Left lung (tissue), 14 donors: Measurements from ENCODE around the gene ZNF480. TPM values are rescaled to one million over a fixed set of nuclear protein-coding genes. Genes with fewer than 3 reads are reported as not detected.
A peak's percentile ranks its signal among the peaks of the same experiment; 100 is the strongest.
"Not testable (repeated sequence)": the region's sequence is repeated elsewhere in the genome, so short reads cannot be mapped to it uniquely, and the experiment has no call there.

ENCODE experiments used
- ATAC-seq: fragments of 200-7000 bp; cut with Tn5 transposase; one replicate; pipeline ENCODE4 v1.9.1; 2020; ENCODE audit warnings: moderate library complexity
- DNase-seq, 4 donors: peaks; one replicate each; pipeline ENCODE4 v3.0.0-alpha.2; 2013 to 2020
- H3K27ac ChIP-seq, 2 donors: fragments of 200-600 bp; sonication (generic) in 1 of 2; one replicate each; pipeline versions ENCODE4 v1.5.0 to v1.8.0; 2020 to 2021
- H3K27me3 ChIP-seq, 2 donors: fragments of 200-600 bp; sonication (generic) in 1 of 2; one replicate each; pipeline versions ENCODE4 v1.5.0 to v1.8.0; 2020 to 2021
- H3K36me3 ChIP-seq, 2 donors: fragments of 200-600 bp; sonication (generic) in 1 of 2; one replicate each; pipeline versions ENCODE4 v1.5.0 to v1.8.0; 2020 to 2021
- H3K4me1 ChIP-seq, 2 donors: fragments of 200-600 bp; one replicate each; pipeline ENCODE4 v1.8.0; 2021
- H3K4me3 ChIP-seq, 2 donors: fragments of 200-600 bp; sonication (generic) in 1 of 2; one replicate each; pipeline versions ENCODE4 v1.5.0 to v1.8.0; 2020 to 2021; ENCODE audit warnings: mild to moderate bottlenecking in 1 of 2
- H3K9me3 ChIP-seq, 2 donors: fragments of 200-600 bp; sonication (generic) in 1 of 2; one replicate each; pipeline versions ENCODE4 v1.5.0 to v1.8.0; 2020 to 2021
- CTCF ChIP-seq, 2 donors: fragments of 200-600 bp; sonication (generic) in 1 of 2; IDR thresholded peaks; one replicate each; pipeline versions ENCODE4 v1.5.0 to v1.8.0; 2021; ENCODE audit warnings: antibody characterized with exemption in 2 of 2
- intact Hi-C, 2 donors: fragments of 100-400 bp; cut with DNase I; formaldehyde crosslinking; loops; one replicate each; pipeline versions ENCODE4 v1.11.2 to v1.14.2; 2022
- long read RNA-seq, 12 donors: library from polyadenylated mRNA in 2 of 12; unstranded in 2 of 12; transcript quantifications; one replicate each; pipeline ENCODE4 v2.0.0 and lab custom pipeline, GENCODE V29; 2019 to 2026
- polyA plus RNA-seq, 6 donors: library from polyadenylated mRNA; unstranded; fragments of 120-200 nt; gene quantifications; one replicate each; pipeline ENCODE4 v1.2.1, GENCODE V29; 2013; ENCODE audit not compliant: insufficient read length in 6 of 6
- total RNA-seq, 2 donors: library from RNA; stranded (reverse); fragmentation: NEBNext Ultra II Directional; extraction: Animal tissue kit (Norgen Biotek cat#: 25700); gene quantifications; one replicate each; pipeline ENCODE4 v1.2.1, GENCODE V29; 2021
- donor health status: DM: no; HTN: yes; CAD: no.
- donor health status: DM: no; HTN: no; CAD: no.

ZNF480 gene
- total RNA-seq (10 to 100 TPM; 10.7 to 12.1 TPM), polyA plus RNA-seq (10 to 100 TPM; 13.4 to 15.2 (median 14.3) TPM)
- long read RNA-seq, donor 1, full-length matches to known transcripts, result 4 of 4 reads
- long read RNA-seq, donor 1, partial matches to known transcripts, result 0 of 4 reads
- long read RNA-seq, donor 1, other reads (novel, unspliced or antisense), result 0 of 4 reads
- long read RNA-seq, donor 2, full-length matches to known transcripts, result 5 of 5 reads
- long read RNA-seq, donor 2, partial matches to known transcripts, result 0 of 5 reads
- long read RNA-seq, donor 2, other reads (novel, unspliced or antisense), result 0 of 5 reads
- long read RNA-seq, donor 3, partial matches to known transcripts, result 0 of 1 reads
- long read RNA-seq, donor 3, other reads (novel, unspliced or antisense), result 0 of 1 reads
- long read RNA-seq, donor 4, full-length matches to known transcripts, result 2 of 3 reads
- long read RNA-seq, donor 4, partial matches to known transcripts, result 0 of 3 reads
- long read RNA-seq, donor 4, other reads (novel, unspliced or antisense), result 1 of 3 reads
- long read RNA-seq, donor 5, full-length matches to known transcripts, result 1 of 1 reads
- long read RNA-seq, donor 5, partial matches to known transcripts, result 0 of 1 reads
- long read RNA-seq, donor 5, other reads (novel, unspliced or antisense), result 0 of 1 reads
- long read RNA-seq, donor 6, partial matches to known transcripts, result 7 of 7 reads
- long read RNA-seq, donor 6, other reads (novel, unspliced or antisense), result 0 of 7 reads
- long read RNA-seq, donor 7, result 0 reads
- long read RNA-seq, donor 8, full-length matches to known transcripts, result 3 of 3 reads
- long read RNA-seq, donor 8, partial matches to known transcripts, result 0 of 3 reads
- long read RNA-seq, donor 8, other reads (novel, unspliced or antisense), result 0 of 3 reads
- long read RNA-seq, donor 9, result 0 reads
- long read RNA-seq, donor 10, full-length matches to known transcripts, result 1 of 1 reads
- long read RNA-seq, donor 10, partial matches to known transcripts, result 0 of 1 reads
- long read RNA-seq, donor 10, other reads (novel, unspliced or antisense), result 0 of 1 reads
- long read RNA-seq, donor 11, result 0 reads
- long read RNA-seq, donor 12, full-length matches to known transcripts, result 2 of 2 reads
- long read RNA-seq, donor 12, partial matches to known transcripts, result 0 of 2 reads
- long read RNA-seq, donor 12, other reads (novel, unspliced or antisense), result 0 of 2 reads

- TF ChIP-seq CTCF (IDR thresholded peaks at IDR 0.05), result no peak
- intact Hi-C loops, result no loop called here
Measured at GRCh38 chr19:52296773-52297600, at the start of gene ZNF480. Gene ZNF480 (plus strand): TSS chr19:52297169. CDS start chr19:52300413, 3,244 bp downstream.

GRCh38 chr19:52248241-52248640 lies 48.7 kb upstream of the ZNF480 start:
- peaks cover 0 to 1% of the 10 kb centered on the region in 2 donors for H3K9me3 ChIP-seq
- peak; percentile 13 to 44 for TF ChIP-seq CTCF (IDR thresholded peaks at IDR 0.05)
- H3K27me3 ChIP-seq, result no peaks in the 10 kb centered on the region
- no peak overlapping the region for H3K27ac ChIP-seq
- ATAC-seq (peak; percentile 87), DNase-seq (peak in 1 of 4 donors; percentile 44)
- intact Hi-C loops, result no loop called here
- H3K4me3 ChIP-seq, result no peak overlapping the region
- no peaks in the 10 kb centered on the region for H3K4me1 ChIP-seq
- H3K36me3 ChIP-seq, result no peaks in the 10 kb centered on the region

More at GRCh38 chr19:52296773-52297600, at the start of gene ZNF480:
- DNase-seq (peak; percentile 71 to 94 (median 86)), ATAC-seq (peak; percentile 92)
- Histone ChIP-seq H3K27ac (peak within 1 kb of the TSS; percentile 82 to 88), H3K36me3 (peaks cover 0 to 28% of the 10 kb centered on the region in 2 donors), H3K9me3 (peaks cover 0 to 38% of the 10 kb centered on the region in 2 donors), H3K27me3 (no peaks in the 10 kb centered on the region), H3K4me1 (peaks cover 3 to 17% of the 10 kb centered on the region in 2 donors), H3K4me3 (peak within 1 kb of the TSS; percentile 62 to 77)

GRCh38 chr19:52258426-52258825 lies 38.5 kb upstream of the ZNF480 start:
- Histone ChIP-seq H3K9me3 (peaks cover 0 to 10% of the 10 kb centered on the region in 2 donors), H3K27ac (no peak overlapping the region), H3K4me3 (no peak overlapping the region), H3K27me3 (no peaks in the 10 kb centered on the region), H3K4me1 (no peaks in the 10 kb centered on the region), H3K36me3 (peaks cover 0 to under 1% of the 10 kb centered on the region in 2 donors)
- DNase-seq, result no peak
- no peak for ATAC-seq
- no peak for TF ChIP-seq CTCF (IDR thresholded peaks at IDR 0.05)
- intact Hi-C loops, result no loop called here

- DNase-seq, H3K9me3 ChIP-seq, ATAC-seq, H3K27ac ChIP-seq, H3K27me3 ChIP-seq, H3K4me3 ChIP-seq, H3K36me3 ChIP-seq, intact Hi-C loops: not testable (repeated sequence)
- H3K4me1 ChIP-seq, result peaks cover 3 to 11% of the 10 kb centered on the region in 2 donors
Measured at GRCh38 chr19:52265556-52265955, 31.4 kb upstream of the ZNF480 start.
